Neural crest cell (in vitro differentiated cells): ENCODE data around the gene RELN. TPM values are rescaled to one million over a fixed set of nuclear protein-coding genes. Genes with fewer than 3 reads are reported as not detected.

Experiments
- DNase-seq: peaks from one replicate; pipeline ENCODE4 v3.0.0; 2021; ENCODE audit warnings: low read depth, mixed read lengths, low spot score
- H3K27ac Mint-ChIP-seq: one replicate; pipeline ENCODE4 v1.8.0; 2021; ENCODE audit warnings: mild to moderate bottlenecking, mixed read lengths; ENCODE audit not compliant: unreplicated experiment
- H3K27me3 Mint-ChIP-seq: 2 replicates; pipeline ENCODE4 v1.8.0; 2021; ENCODE audit warnings: low read depth, mild to moderate bottlenecking, mixed read lengths
- H3K36me3 Mint-ChIP-seq: 2 replicates; pipeline ENCODE4 v1.8.0; 2021; ENCODE audit warnings: low read depth, mild to moderate bottlenecking, mixed read lengths
- H3K4me1 Mint-ChIP-seq: 2 replicates; pipeline ENCODE4 v1.8.0; 2021; ENCODE audit warnings: mixed read lengths
- H3K4me3 Mint-ChIP-seq: one replicate; pipeline ENCODE4 v1.8.0; 2021; ENCODE audit warnings: mild to moderate bottlenecking, mixed read lengths
- H3K9me3 Mint-ChIP-seq: 2 replicates; pipeline ENCODE4 v1.8.0; 2021; ENCODE audit warnings: mixed read lengths
- CTCF ChIP-seq: fragments of 200-600 bp; sonication (generic); conservative IDR thresholded peaks from 2 replicates; pipeline ENCODE4 v1.5.0; 2021; ENCODE audit warnings: antibody characterized with exemption, mild to moderate bottlenecking
- total RNA-seq: library from RNA; stranded (reverse); gene quantifications from 2 replicates; pipeline ENCODE4 v1.2.1, GENCODE V29; 2021

RELN gene
- total RNA-seq, 1 donor from 2014 or later, result 0.02 TPM

- Mint-ChIP-seq H3K36me3 (no peaks in the 10 kb centered on the region), H3K9me3 (no peaks in the 10 kb centered on the region), H3K27ac (no peak overlapping the region), H3K4me1 (no peaks in the 10 kb centered on the region), H3K4me3 (no peak overlapping the region), H3K27me3 (peaks cover 49% of the 10 kb centered on the region)
- no peak for TF ChIP-seq CTCF
- no peak for DNase-seq
These were observed 118.8 kb downstream of the RELN start for GRCh38 chr7:103870664-103871063.

DNA sequence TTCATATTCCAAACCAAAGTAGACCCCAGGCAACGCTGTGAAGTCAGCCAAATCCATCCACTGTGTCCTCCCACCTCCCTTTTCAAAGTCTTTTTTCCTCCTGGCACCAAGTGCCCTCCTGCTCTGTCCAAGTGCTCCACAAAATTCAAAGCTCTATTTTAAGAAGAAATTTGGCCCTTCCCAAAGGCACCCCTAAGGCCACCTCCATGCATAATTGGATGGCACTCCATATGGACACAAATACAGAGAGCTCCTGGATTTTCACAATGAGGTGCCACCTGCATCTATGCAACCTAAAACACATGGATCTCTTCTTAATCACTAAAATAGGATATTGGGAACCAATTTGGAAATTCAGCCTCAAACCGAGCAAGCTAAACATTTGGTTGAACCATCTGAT, 121.6 kb downstream of the RELN start:
- no peak for TF ChIP-seq CTCF
- DNase-seq, result no peak
- peaks cover 68% of the 10 kb centered on the region for H3K27me3 Mint-ChIP-seq

DNA sequence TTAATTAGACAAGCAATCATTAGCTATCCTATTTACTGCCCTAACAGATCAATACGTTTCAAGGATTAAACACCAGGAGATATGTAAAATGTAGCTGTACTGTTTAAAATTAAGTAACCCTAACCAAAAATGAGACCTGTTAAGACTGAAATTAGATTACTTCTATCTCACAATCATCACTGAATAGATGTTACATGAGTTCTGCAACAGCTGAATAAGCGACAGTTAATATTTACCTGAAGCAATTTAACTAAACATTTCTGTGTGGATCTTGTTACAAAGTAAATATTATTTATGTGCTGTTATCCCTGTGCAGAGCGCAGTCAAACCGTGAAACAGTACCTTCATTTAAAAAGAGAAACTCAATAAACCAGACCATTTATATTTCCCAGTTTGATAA, 122.5 kb downstream of the RELN start:
- Mint-ChIP-seq H3K4me3 (no peak overlapping the region), H3K4me1 (no peaks in the 10 kb centered on the region), H3K27ac (no peak overlapping the region), H3K36me3 (no peaks in the 10 kb centered on the region), H3K27me3 (peaks cover 76% of the 10 kb centered on the region), H3K9me3 (no peaks in the 10 kb centered on the region)
- DNase-seq, result no peak
- TF ChIP-seq CTCF, result no peak

More for the DNA sequence above, 121.6 kb downstream of the RELN start:
- no peaks in the 10 kb centered on the region for H3K4me1 Mint-ChIP-seq
- H3K27ac Mint-ChIP-seq, result no peak overlapping the region
- H3K4me3 Mint-ChIP-seq, result no peak overlapping the region
- no peaks in the 10 kb centered on the region for H3K9me3 Mint-ChIP-seq
- H3K36me3 Mint-ChIP-seq, result no peaks in the 10 kb centered on the region

- Mint-ChIP-seq H3K27me3 (peaks cover 81% of the 10 kb centered on the region), H3K27ac (no peak overlapping the region), H3K9me3 (no peaks in the 10 kb centered on the region), H3K4me3 (no peak overlapping the region), H3K4me1 (no peaks in the 10 kb centered on the region), H3K36me3 (no peaks in the 10 kb centered on the region)
- no peak for TF ChIP-seq CTCF
- no peak for DNase-seq
These were observed 124.0 kb downstream of the RELN start for GRCh38 chr7:103865442-103865841.

DNA sequence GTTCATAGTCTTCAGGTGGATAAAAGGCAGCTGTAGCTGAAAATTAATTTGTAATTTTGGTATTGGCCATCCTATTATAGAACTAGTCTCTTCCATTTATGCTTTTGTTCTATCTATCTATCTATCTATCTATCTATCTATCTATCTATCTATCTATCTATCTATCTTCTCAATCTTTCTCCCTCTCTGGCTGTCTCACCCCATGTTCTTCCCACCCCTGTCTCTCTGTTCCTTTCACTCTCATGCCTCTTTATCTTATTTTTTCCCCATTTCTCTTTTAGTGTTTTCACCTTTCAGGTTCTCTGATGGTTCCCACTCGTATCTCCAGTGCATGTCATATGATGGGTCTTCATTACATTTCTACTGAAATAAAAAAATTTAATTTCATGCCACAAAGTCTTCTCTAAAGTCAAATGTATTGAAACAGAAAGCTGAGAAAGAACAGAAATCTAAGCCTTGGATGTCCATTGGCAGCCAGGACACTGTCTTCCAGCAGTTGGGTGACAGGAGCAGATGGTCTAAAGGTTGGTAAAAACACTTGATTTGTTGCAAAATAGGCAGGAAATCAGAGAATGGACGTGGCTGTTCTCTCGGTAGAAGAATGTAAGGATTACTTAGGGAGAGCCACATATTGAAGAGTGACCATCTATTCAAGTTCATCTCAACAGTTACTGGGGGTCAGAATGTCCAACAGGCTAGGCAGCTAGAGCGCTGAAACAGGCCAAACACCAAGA, 127.0 kb downstream of the RELN start:
- no peak for DNase-seq
- H3K9me3 Mint-ChIP-seq, result no peaks in the 10 kb centered on the region
- no peak for TF ChIP-seq CTCF

More for the DNA sequence above, 127.0 kb downstream of the RELN start:
- H3K27me3 Mint-ChIP-seq, result peaks cover 70% of the 10 kb centered on the region
- H3K4me3 Mint-ChIP-seq, result no peak overlapping the region
- H3K4me1 Mint-ChIP-seq, result no peaks in the 10 kb centered on the region
- H3K36me3 Mint-ChIP-seq, result no peaks in the 10 kb centered on the region
- no peak overlapping the region for H3K27ac Mint-ChIP-seq
